ENCODE data around the gene CMC2. TPM values are rescaled to one million over a fixed set of nuclear protein-coding genes. Genes with fewer than 3 reads are reported as not detected.

CMC2 gene
- total RNA-seq, 2 donors from 2014 or later = 20.5 to 61.7 TPM

DNA sequence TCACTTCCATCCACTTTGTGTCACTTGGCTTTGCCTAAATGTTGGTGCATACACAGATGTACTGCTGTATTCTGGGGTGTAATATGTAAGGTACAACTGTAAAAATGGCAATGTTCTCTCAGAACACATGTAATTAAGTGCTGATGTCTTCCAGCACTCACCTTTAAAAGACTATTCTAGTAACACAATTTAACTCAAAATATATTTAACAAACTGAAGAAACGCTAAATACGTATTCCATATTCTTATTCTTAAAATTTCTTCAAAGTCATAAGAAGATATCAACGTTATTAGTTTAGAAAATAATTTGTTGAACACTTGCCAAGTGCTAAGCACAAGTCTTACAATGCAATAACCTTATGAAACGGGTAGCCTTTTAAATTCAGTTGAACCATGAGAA is 3.6 kb downstream of the CMC2 start:
- peaks cover 11 to 18% of the 10 kb centered on the region in 2 donors for H3K4me1 ChIP-seq (ENCODE audit: control insufficient read depth in 1 of 2, low read depth in 2 of 2)
- H3K27ac ChIP-seq = no peak overlapping the region
- DNase-seq (ENCODE audit: low spot score) = no peak
- no peak overlapping the region for H3K4me3 ChIP-seq
- no peaks in the 10 kb centered on the region for H3K36me3 ChIP-seq
- H3K27me3 ChIP-seq (replicated peaks; ENCODE audit: insufficient read depth) = no peaks in the 10 kb centered on the region
- no peak for ATAC-seq (ENCODE audit: insufficient number of reproducible peaks, low FRiP score, low read depth)
- TF ChIP-seq, protein P1, sequence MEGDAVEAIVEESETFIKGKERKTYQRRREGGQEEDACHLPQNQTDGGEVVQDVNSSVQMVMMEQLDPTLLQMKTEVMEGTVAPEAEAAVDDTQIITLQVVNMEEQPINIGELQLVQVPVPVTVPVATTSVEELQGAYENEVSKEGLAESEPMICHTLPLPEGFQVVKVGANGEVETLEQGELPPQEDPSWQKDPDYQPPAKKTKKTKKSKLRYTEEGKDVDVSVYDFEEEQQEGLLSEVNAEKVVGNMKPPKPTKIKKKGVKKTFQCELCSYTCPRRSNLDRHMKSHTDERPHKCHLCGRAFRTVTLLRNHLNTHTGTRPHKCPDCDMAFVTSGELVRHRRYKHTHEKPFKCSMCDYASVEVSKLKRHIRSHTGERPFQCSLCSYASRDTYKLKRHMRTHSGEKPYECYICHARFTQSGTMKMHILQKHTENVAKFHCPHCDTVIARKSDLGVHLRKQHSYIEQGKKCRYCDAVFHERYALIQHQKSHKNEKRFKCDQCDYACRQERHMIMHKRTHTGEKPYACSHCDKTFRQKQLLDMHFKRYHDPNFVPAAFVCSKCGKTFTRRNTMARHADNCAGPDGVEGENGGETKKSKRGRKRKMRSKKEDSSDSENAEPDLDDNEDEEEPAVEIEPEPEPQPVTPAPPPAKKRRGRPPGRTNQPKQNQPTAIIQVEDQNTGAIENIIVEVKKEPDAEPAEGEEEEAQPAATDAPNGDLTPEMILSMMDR (IDR thresholded peaks at IDR 0.05) = no peak
- H3K9me3 ChIP-seq = no peaks in the 10 kb centered on the region

DNA sequence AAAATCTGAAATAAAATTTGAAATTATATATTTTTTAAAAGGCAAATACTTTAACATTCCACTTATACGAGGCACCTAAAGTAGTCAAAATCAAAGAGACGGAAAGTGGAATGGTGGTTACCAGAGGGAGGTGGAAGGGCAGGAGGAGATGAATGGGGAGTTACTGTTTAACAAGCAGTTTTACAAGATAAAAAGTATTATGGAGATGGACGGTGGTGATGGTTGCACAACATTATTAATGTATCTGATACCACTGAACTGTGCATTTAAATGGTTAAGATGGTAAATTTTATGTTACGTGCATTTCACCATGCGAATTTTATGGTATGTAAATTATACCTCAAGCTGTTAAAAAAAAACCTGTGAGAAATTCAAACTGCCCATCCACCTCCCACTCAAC is 5.4 kb downstream of the CMC2 start:
- Histone ChIP-seq H3K27ac (no peak overlapping the region), H3K9me3 (no peaks in the 10 kb centered on the region), H3K27me3 (replicated peaks; ENCODE audit: insufficient read depth) (no peaks in the 10 kb centered on the region), H3K4me1 (ENCODE audit: control insufficient read depth in 1 of 2, low read depth in 2 of 2) (peaks cover 11 to 16% of the 10 kb centered on the region in 2 donors), H3K36me3 (no peaks in the 10 kb centered on the region), H3K4me3 (no peak overlapping the region)
- TF ChIP-seq, protein P1 (IDR thresholded peaks at IDR 0.05) = no peak
- DNase-seq (ENCODE audit: low spot score) (no peak), ATAC-seq (ENCODE audit: insufficient number of reproducible peaks, low FRiP score, low read depth) (no peak)

DNA sequence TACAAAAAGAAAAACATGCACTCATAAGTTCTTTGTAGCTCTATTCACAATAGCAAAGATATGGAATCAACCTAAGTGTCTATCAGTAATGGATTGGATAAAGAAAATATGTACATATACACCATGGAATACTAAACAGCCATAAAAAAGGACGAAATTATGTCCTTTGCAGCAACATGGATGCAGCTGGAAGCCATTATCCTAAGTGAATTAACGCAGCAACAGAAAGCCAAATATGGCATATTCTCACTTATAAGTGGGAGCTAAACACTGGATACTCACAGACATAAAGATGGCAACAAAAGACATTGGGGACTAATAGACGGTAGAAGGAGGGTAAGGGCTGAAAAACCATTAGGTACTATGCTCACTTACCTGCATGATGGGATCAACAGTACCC is 5.8 kb downstream of the CMC2 start:
- Histone ChIP-seq H3K36me3 (no peaks in the 10 kb centered on the region), H3K27ac (no peak overlapping the region), H3K27me3 (replicated peaks; ENCODE audit: insufficient read depth) (no peaks in the 10 kb centered on the region), H3K4me3 (no peak overlapping the region), H3K9me3 (no peaks in the 10 kb centered on the region), H3K4me1 (ENCODE audit: control insufficient read depth in 1 of 2, low read depth in 2 of 2) (peaks cover 11 to 15% of the 10 kb centered on the region in 2 donors)
- ATAC-seq (ENCODE audit: insufficient number of reproducible peaks, low FRiP score, low read depth) = no peak
- TF ChIP-seq, protein P1 (IDR thresholded peaks at IDR 0.05) = no peak
- no peak for DNase-seq (ENCODE audit: low spot score)

GRCh38 chr16:80997964-80998620 is 8.6 kb downstream of the CMC2 start:
- Histone ChIP-seq H3K4me1 (ENCODE audit: control insufficient read depth in 1 of 2, low read depth in 2 of 2) (no peaks in the 10 kb centered on the region), H3K4me3 (peak overlapping the region; percentile 39), H3K9me3 (no peaks in the 10 kb centered on the region), H3K27me3 (replicated peaks; ENCODE audit: insufficient read depth) (no peaks in the 10 kb centered on the region), H3K36me3 (no peaks in the 10 kb centered on the region), H3K27ac (no peak overlapping the region)
- TF ChIP-seq, protein P1 (IDR thresholded peaks at IDR 0.05) = no peak
- DNase-seq (ENCODE audit: low spot score) (no peak), ATAC-seq (ENCODE audit: insufficient number of reproducible peaks, low FRiP score, low read depth) (no peak)

DNA sequence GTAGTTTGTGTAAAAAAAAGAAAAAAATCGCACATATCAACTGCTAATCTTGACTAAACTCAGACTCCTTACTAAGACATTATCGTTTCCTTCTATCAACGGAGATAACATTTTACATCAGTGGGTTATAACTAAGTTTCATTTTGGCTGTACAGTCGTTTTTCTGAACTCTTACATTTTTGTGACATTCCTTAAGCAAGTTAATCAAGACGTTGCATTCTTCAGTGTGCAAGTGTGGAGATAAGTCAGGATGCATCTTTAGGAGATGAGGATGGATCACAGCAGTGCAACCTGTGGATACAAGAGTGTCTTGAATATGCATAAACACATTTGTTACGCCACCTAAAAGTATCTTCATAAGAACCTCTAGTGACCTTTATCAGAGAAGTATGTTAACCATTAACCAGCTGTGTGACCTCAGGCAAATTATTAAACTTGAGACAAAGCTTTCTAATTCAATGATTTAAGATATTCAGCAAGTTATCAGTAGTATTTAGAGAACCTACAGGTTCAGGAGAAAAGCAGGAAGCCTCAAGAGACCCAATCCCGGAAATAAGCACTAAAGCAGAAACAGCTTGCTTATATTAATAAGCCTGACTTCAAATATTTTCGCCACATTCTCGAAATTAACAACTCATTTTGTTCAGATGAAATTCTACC is 9.4 kb downstream of the CMC2 start:
- no peak overlapping the region for H3K27ac ChIP-seq
- H3K36me3 ChIP-seq = no peaks in the 10 kb centered on the region
- no peak for ATAC-seq (ENCODE audit: insufficient number of reproducible peaks, low FRiP score, low read depth)
- H3K9me3 ChIP-seq = no peaks in the 10 kb centered on the region
- H3K27me3 ChIP-seq (replicated peaks; ENCODE audit: insufficient read depth) = no peaks in the 10 kb centered on the region
- H3K4me1 ChIP-seq (ENCODE audit: control insufficient read depth in 1 of 2, low read depth in 2 of 2) = no peaks in the 10 kb centered on the region
- DNase-seq (ENCODE audit: low spot score) = no peak
- peak overlapping the region; percentile 39 for H3K4me3 ChIP-seq
- TF ChIP-seq, protein P1 (IDR thresholded peaks at IDR 0.05) = no peak

Measured in thoracic aorta (tissue), 2 donors.